GOT3 (cell line): ENCODE measurements around the gene CIBAR2.
"Not testable (repeated sequence)": the region's sequence is repeated elsewhere in the genome, so short reads cannot be mapped to it uniquely, and the experiment has no call there.

Experiments
- DNase-seq: peaks from one replicate; lab custom pipeline; 2025; ENCODE audit warnings: mixed read lengths; lab: John Stamatoyannopoulos, UW

CIBAR2 gene

GRCh38 chr16:85062845-85063244 is 49.4 kb downstream of the CIBAR2 start:
- no peak for DNase-seq

GRCh38 chr16:85062323-85062722 is 49.9 kb downstream of the CIBAR2 start:
- no peak for DNase-seq

GRCh38 chr16:85061566-85061965 is 50.7 kb downstream of the CIBAR2 start:
- DNase-seq: no peak

GRCh38 chr16:85058909-85059308 is 53.4 kb downstream of the CIBAR2 start:
- DNase-seq: no peak

GRCh38 chr16:85057948-85058347 is 54.3 kb downstream of the CIBAR2 start:
- no peak for DNase-seq

GRCh38 chr16:85057212-85057889 is 54.9 kb downstream of the CIBAR2 start:
- no peak for DNase-seq

- no peak for DNase-seq
Measured at GRCh38 chr16:85056211-85056748, 56.0 kb downstream of the CIBAR2 start.

- DNase-seq: no peak
Measured at GRCh38 chr16:85055493-85056210, 56.6 kb downstream of the CIBAR2 start.

- DNase-seq: no peak
Measured at GRCh38 chr16:85054948-85055492, 57.3 kb downstream of the CIBAR2 start.

- DNase-seq: not testable (repeated sequence)
Measured at GRCh38 chr16:85054321-85054720, 58.0 kb downstream of the CIBAR2 start.

GRCh38 chr16:85052536-85052935 is 59.7 kb downstream of the CIBAR2 start:
- no peak for DNase-seq

- no peak for DNase-seq
Measured at GRCh38 chr16:85051683-85052082, 60.6 kb downstream of the CIBAR2 start.

GRCh38 chr16:85051067-85051581 is 61.1 kb downstream of the CIBAR2 start:
- DNase-seq: no peak

- DNase-seq: no peak
Measured at GRCh38 chr16:85049706-85050305, 62.5 kb downstream of the CIBAR2 start.

GRCh38 chr16:85048921-85049562 is 63.2 kb downstream of the CIBAR2 start:
- no peak for DNase-seq
